Stimulated activated CD8-positive, alpha-beta memory T cell treated with anti-CD3 and anti-CD28 coated beads, Interleukin-2, amount 100 ng/mL, for 48 hours (primary cell): ENCODE results near the gene GAPDH.
"Not testable (repeated sequence)": the region's sequence is repeated elsewhere in the genome, so short reads cannot be mapped to it uniquely, and the experiment has no call there.

Experiments used
- DNase-seq, 2 donors: peaks; one replicate each; pipeline ENCODE4 v3.0.0-alpha.2; 2020; ENCODE audit warnings: low read depth in 2 of 2

GAPDH gene

GRCh38 chr12:6563448-6564050 lies 29.2 kb downstream of the GAPDH start:
- peak; percentile 56 to 57 for DNase-seq

GRCh38 chr12:6567112-6567670 lies 32.9 kb downstream of the GAPDH start:
- DNase-seq, result no peak

GRCh38 chr12:6569312-6569711 lies 35.0 kb downstream of the GAPDH start:
- DNase-seq, result no peak

GRCh38 chr12:6569786-6570185 lies 35.5 kb downstream of the GAPDH start:
- DNase-seq, result no peak

GRCh38 chr12:6570264-6570887 lies 36.1 kb downstream of the GAPDH start:
- peak in 1 of 2 donors; percentile 43 for DNase-seq

- DNase-seq, result no peak
Observed at GRCh38 chr12:6573001-6573400, 38.7 kb downstream of the GAPDH start.

- no peak for DNase-seq
Observed at GRCh38 chr12:6574576-6575295, 40.4 kb downstream of the GAPDH start.

- no peak for DNase-seq
Observed at GRCh38 chr12:6575648-6576047, 41.3 kb downstream of the GAPDH start.

GRCh38 chr12:6582196-6582595 lies 47.9 kb downstream of the GAPDH start:
- DNase-seq, result no peak

GRCh38 chr12:6582959-6583358 lies 48.6 kb downstream of the GAPDH start:
- DNase-seq, result no peak

GRCh38 chr12:6584293-6584692 lies 50.0 kb downstream of the GAPDH start:
- no peak for DNase-seq

GRCh38 chr12:6586569-6586968 lies 52.3 kb downstream of the GAPDH start:
- not testable (repeated sequence) for DNase-seq
